Activated CD8-positive, alpha-beta memory T cell treated with anti-CD3 and anti-CD28 coated beads, Interleukin-2, amount 10 ng/mL, durations not matched to agents 7 days and 5 days (primary cell): Measurements from ENCODE around the gene PDIA4. TPM values are rescaled to one million over a fixed set of nuclear protein-coding genes. Genes with fewer than 3 reads are reported as not detected.
"Not testable (repeated sequence)": the region's sequence is repeated elsewhere in the genome, so short reads cannot be mapped to it uniquely, and the experiment has no call there.

Source experiments
- ATAC-seq: fragments of 150-1000 bp; cut with Tn5 transposase; one replicate; pipeline ENCODE4 v1.10.0; 2021; ENCODE audit warnings: moderate library complexity
- CTCF ChIA-PET: fragments of 350-600 bp; sonication (Branson Sonifier 250); formaldehyde crosslinking; loops from one replicate; lab custom pipeline; 2021; ENCODE audit warnings: antibody characterized with exemption; lab: Charles Lee
- DNase-seq: peaks from one replicate; pipeline ENCODE4 v3.0.0-alpha.2; 2020
- H3K27ac Mint-ChIP-seq: one replicate; pipeline ENCODE4 v1.8.0; 2021; ENCODE audit warnings: mild to moderate bottlenecking, mixed read lengths
- H3K27me3 Mint-ChIP-seq: one replicate; pipeline ENCODE4 v1.8.0; 2021; ENCODE audit warnings: mixed read lengths
- H3K36me3 Mint-ChIP-seq: one replicate; pipeline ENCODE4 v1.8.0; 2021; ENCODE audit warnings: mild to moderate bottlenecking, mixed read lengths
- H3K4me1 Mint-ChIP-seq: one replicate; pipeline ENCODE4 v1.8.0; 2021; ENCODE audit warnings: mixed read lengths
- H3K4me3 Mint-ChIP-seq: one replicate; pipeline ENCODE4 v1.8.0; 2021; ENCODE audit warnings: mild to moderate bottlenecking, moderate library complexity, mixed read lengths
- H3K9me3 Mint-ChIP-seq: one replicate; pipeline ENCODE4 v1.8.0; 2022; ENCODE audit warnings: low read depth, mixed read lengths
- total RNA-seq, 2 experiments: library from RNA; stranded (reverse); gene quantifications; one replicate each; pipeline ENCODE4 v1.2.3, GENCODE V29; 2021

The PDIA4 gene
- total RNA-seq, 2 experiments from 2014 or later: 82.3 to 99.4 TPM

GRCh38 chr7:148991536-148991935 is 36.8 kb downstream of the PDIA4 start:
- CTCF ChIA-PET: interaction anchor here (1.0 to 1.6 kb wide), 5 partner anchors 14 to 74 kb away, joined by 3 to 5 read pairs (median 3); no protein-coding TSS in a partner anchor
- peaks cover 4% of the 10 kb centered on the region for H3K27me3 Mint-ChIP-seq
- DNase-seq (no peak), ATAC-seq (no peak)
- no peak overlapping the region for H3K4me3 Mint-ChIP-seq
- no peaks in the 10 kb centered on the region for H3K9me3 Mint-ChIP-seq
- no peaks in the 10 kb centered on the region for H3K36me3 Mint-ChIP-seq
- H3K27ac Mint-ChIP-seq: no peak overlapping the region
- peaks cover 17% of the 10 kb centered on the region for H3K4me1 Mint-ChIP-seq

- Mint-ChIP-seq H3K9me3 (no peaks in the 10 kb centered on the region), H3K4me3 (peak overlapping the region; percentile 92), H3K4me1 (peaks cover 42% of the 10 kb centered on the region), H3K36me3 (no peaks in the 10 kb centered on the region), H3K27ac (peak overlapping the region; percentile 83), H3K27me3 (peaks cover 21% of the 10 kb centered on the region)
- ATAC-seq: peak; percentile 9
- CTCF ChIA-PET: interaction anchor here (0.9 to 2.3 kb wide), 6 partner anchors 17 to 138 kb away, joined by 3 to 13 read pairs (median 4); partner anchors contain the start of gene ZNF425
- DNase-seq: no peak
Measured at GRCh38 chr7:148987751-148988512, 40.4 kb downstream of the PDIA4 start.

GRCh38 chr7:148987010-148987750 is 41.1 kb downstream of the PDIA4 start:
- CTCF ChIA-PET: interaction anchor here (0.9 to 2.3 kb wide), 6 partner anchors 18 to 139 kb away, joined by 3 to 13 read pairs (median 4); partner anchors contain the start of gene ZNF425
- Mint-ChIP-seq H3K4me1 (peaks cover 44% of the 10 kb centered on the region), H3K27ac (peak overlapping the region; percentile 83), H3K4me3 (peak overlapping the region; percentile 92), H3K9me3 (no peaks in the 10 kb centered on the region), H3K36me3 (no peaks in the 10 kb centered on the region), H3K27me3 (peaks cover 21% of the 10 kb centered on the region)
- ATAC-seq (peak; percentile 89), DNase-seq (peak; percentile 91)

GRCh38 chr7:148986742-148987009 is 41.6 kb downstream of the PDIA4 start:
- Mint-ChIP-seq H3K36me3 (no peaks in the 10 kb centered on the region), H3K27ac (peak overlapping the region; percentile 83), H3K27me3 (peaks cover 21% of the 10 kb centered on the region), H3K4me3 (peak overlapping the region; percentile 92), H3K4me1 (peaks cover 44% of the 10 kb centered on the region), H3K9me3 (no peaks in the 10 kb centered on the region)
- CTCF ChIA-PET: interaction anchor here (0.7 kb wide), 1 partner anchor 102 kb away, joined by 3 read pairs; no protein-coding TSS in a partner anchor
- no peak for ATAC-seq
- DNase-seq: no peak

- H3K4me1 Mint-ChIP-seq: peaks cover 50% of the 10 kb centered on the region
- H3K27ac Mint-ChIP-seq: peak overlapping the region; percentile 84
- peaks cover 24% of the 10 kb centered on the region for H3K27me3 Mint-ChIP-seq
- ATAC-seq: peak; percentile 74
- H3K4me3 Mint-ChIP-seq: peak overlapping the region; percentile 91
- CTCF ChIA-PET: interaction anchor here (0.7 to 2.0 kb wide), 7 partner anchors 13 to 83 kb away, joined by 3 to 11 read pairs (median 4); no protein-coding TSS in a partner anchor
- no peaks in the 10 kb centered on the region for H3K9me3 Mint-ChIP-seq
- peak; percentile 89 for DNase-seq
- H3K36me3 Mint-ChIP-seq: peaks cover 2% of the 10 kb centered on the region
Measured at GRCh38 chr7:148983200-148984146, 44.8 kb downstream of the PDIA4 start.

GRCh38 chr7:148982654-148983199 is 45.6 kb downstream of the PDIA4 start:
- peak overlapping the region; percentile 91 for H3K4me3 Mint-ChIP-seq
- H3K36me3 Mint-ChIP-seq: peaks cover 2% of the 10 kb centered on the region
- no peaks in the 10 kb centered on the region for H3K9me3 Mint-ChIP-seq
- DNase-seq: no peak
- ATAC-seq: no peak
- peak overlapping the region; percentile 60 for H3K27ac Mint-ChIP-seq
- H3K27me3 Mint-ChIP-seq: peaks cover 24% of the 10 kb centered on the region
- CTCF ChIA-PET: interaction anchor here (0.7 to 2.0 kb wide), 6 partner anchors 12 to 83 kb away, joined by 3 to 11 read pairs (median 4); no protein-coding TSS in a partner anchor
- peaks cover 43% of the 10 kb centered on the region for H3K4me1 Mint-ChIP-seq

- H3K4me3 Mint-ChIP-seq: no peak overlapping the region
- peaks cover 18% of the 10 kb centered on the region for H3K27me3 Mint-ChIP-seq
- H3K4me1 Mint-ChIP-seq: peaks cover 26% of the 10 kb centered on the region
- H3K27ac Mint-ChIP-seq: no peak overlapping the region
- CTCF ChIA-PET: interaction anchor here (1.4 to 2.6 kb wide), 3 partner anchors 12 to 16 kb away, joined by 3 to 8 read pairs (median 6); no protein-coding TSS in a partner anchor
- ATAC-seq (no peak), DNase-seq (no peak)
- peaks cover 2% of the 10 kb centered on the region for H3K36me3 Mint-ChIP-seq
- no peaks in the 10 kb centered on the region for H3K9me3 Mint-ChIP-seq
Measured at GRCh38 chr7:148979827-148980226, 48.5 kb downstream of the PDIA4 start.

- DNase-seq, ATAC-seq, H3K36me3 Mint-ChIP-seq, H3K9me3 Mint-ChIP-seq, H3K27ac Mint-ChIP-seq, H3K4me3 Mint-ChIP-seq: not testable (repeated sequence)
- Mint-ChIP-seq H3K27me3 (peaks cover 11% of the 10 kb centered on the region), H3K4me1 (peaks cover 19% of the 10 kb centered on the region)
- CTCF ChIA-PET: interaction anchor here (1.4 to 2.6 kb wide), 3 partner anchors 11 to 15 kb away, joined by 3 to 8 read pairs (median 6); no protein-coding TSS in a partner anchor
Measured at GRCh38 chr7:148979072-148979471, 49.2 kb downstream of the PDIA4 start.

- no peak for DNase-seq
- ATAC-seq: no peak
- H3K27me3 Mint-ChIP-seq: peaks cover 6% of the 10 kb centered on the region
- peaks cover 12% of the 10 kb centered on the region for H3K4me1 Mint-ChIP-seq
- CTCF ChIA-PET: no interaction called here
- H3K4me3 Mint-ChIP-seq: no peak overlapping the region
- H3K36me3 Mint-ChIP-seq: peaks cover 2% of the 10 kb centered on the region
- no peak overlapping the region for H3K27ac Mint-ChIP-seq
- no peaks in the 10 kb centered on the region for H3K9me3 Mint-ChIP-seq
Measured at GRCh38 chr7:148978091-148978490, 50.2 kb downstream of the PDIA4 start.

- CTCF ChIA-PET: interaction anchor here (1.1 to 2.2 kb wide), 2 partner anchors 9 to 13 kb away, joined by 3 to 14 read pairs; no protein-coding TSS in a partner anchor
- Mint-ChIP-seq H3K4me1 (peaks cover 6% of the 10 kb centered on the region), H3K27me3 (peaks cover 6% of the 10 kb centered on the region), H3K27ac (no peak overlapping the region), H3K4me3 (no peak overlapping the region), H3K9me3 (no peaks in the 10 kb centered on the region), H3K36me3 (peaks cover 2% of the 10 kb centered on the region)
- DNase-seq (no peak), ATAC-seq (peak; percentile 12)
Measured at GRCh38 chr7:148975896-148976295, 52.4 kb downstream of the PDIA4 start.

- no peak overlapping the region for H3K27ac Mint-ChIP-seq
- CTCF ChIA-PET: interaction anchor here (0.7 kb wide), 1 partner anchor 52 kb away, joined by 3 read pairs; no protein-coding TSS in a partner anchor
- no peak for ATAC-seq
Measured at GRCh38 chr7:148973256-148973655, 55.0 kb downstream of the PDIA4 start.

GRCh38 chr7:148972375-148972774 is 55.9 kb downstream of the PDIA4 start:
- Mint-ChIP-seq H3K36me3 (no peaks in the 10 kb centered on the region), H3K4me1 (no peaks in the 10 kb centered on the region), H3K27me3 (peaks cover 6% of the 10 kb centered on the region), H3K4me3 (no peak overlapping the region), H3K27ac (no peak overlapping the region), H3K9me3 (no peaks in the 10 kb centered on the region)
- DNase-seq (no peak), ATAC-seq (no peak)
- CTCF ChIA-PET: interaction anchor here (0.8 kb wide), 1 partner anchor 397 kb away, joined by 3 read pairs; no protein-coding TSS in a partner anchor

More at GRCh38 chr7:148973256-148973655, 55.0 kb downstream of the PDIA4 start:
- Mint-ChIP-seq H3K27me3 (peaks cover 6% of the 10 kb centered on the region), H3K36me3 (no peaks in the 10 kb centered on the region), H3K9me3 (no peaks in the 10 kb centered on the region), H3K4me1 (no peaks in the 10 kb centered on the region), H3K4me3 (no peak overlapping the region)
- no peak for DNase-seq
